ENCODE data around the gene RDH12. TPM values are rescaled to one million over a fixed set of nuclear protein-coding genes. Genes with fewer than 3 reads are reported as not detected.
"Not testable (repeated sequence)": the region's sequence is repeated elsewhere in the genome, so short reads cannot be mapped to it uniquely, and the experiment has no call there.

RDH12 gene
- total RNA-seq, 2 experiments from 2014 or later, result not detected

DNA sequence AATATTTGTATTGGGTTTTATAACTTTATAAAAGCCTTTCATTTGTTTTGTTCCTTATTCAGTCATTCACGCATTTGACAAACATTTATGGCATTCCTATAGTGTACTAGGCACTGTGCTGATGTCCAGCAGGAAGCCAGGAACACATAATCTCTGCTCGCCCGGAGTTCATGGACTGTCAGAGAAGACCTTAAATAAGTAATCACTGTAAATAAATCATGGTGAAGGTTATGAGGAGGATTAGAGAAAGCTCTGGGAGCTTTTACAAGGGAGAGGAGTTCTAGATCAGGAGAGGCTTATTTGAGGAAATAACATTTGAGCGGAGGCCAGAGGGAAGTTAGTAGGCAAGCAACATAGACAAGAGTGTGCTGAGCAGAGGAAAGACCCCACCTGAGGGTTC is 4.7 kb upstream of the RDH12 start:
- no peaks in the 10 kb centered on the region for H3K27me3 Mint-ChIP-seq
- peaks cover 22% of the 10 kb centered on the region for H3K4me1 Mint-ChIP-seq (ENCODE audit: low read depth)
- ChIA-PET CTCF (interaction anchor here (1.6 kb wide), 1 partner anchor 23 kb away, joined by 4 read pairs; no protein-coding TSS in a partner anchor), POLR2A (no interaction called here)
- intact Hi-C loops (cut with micrococcal nuclease), result no loop called here
- no peak for ATAC-seq
- H3K4me3 Mint-ChIP-seq, result no peak overlapping the region
- H3K36me3 Mint-ChIP-seq (ENCODE audit: low read depth), result peaks cover 10% of the 10 kb centered on the region
- H3K9me3 Mint-ChIP-seq, result no peaks in the 10 kb centered on the region
- no peak overlapping the region for H3K27ac Mint-ChIP-seq
- TF ChIP-seq, protein P1, sequence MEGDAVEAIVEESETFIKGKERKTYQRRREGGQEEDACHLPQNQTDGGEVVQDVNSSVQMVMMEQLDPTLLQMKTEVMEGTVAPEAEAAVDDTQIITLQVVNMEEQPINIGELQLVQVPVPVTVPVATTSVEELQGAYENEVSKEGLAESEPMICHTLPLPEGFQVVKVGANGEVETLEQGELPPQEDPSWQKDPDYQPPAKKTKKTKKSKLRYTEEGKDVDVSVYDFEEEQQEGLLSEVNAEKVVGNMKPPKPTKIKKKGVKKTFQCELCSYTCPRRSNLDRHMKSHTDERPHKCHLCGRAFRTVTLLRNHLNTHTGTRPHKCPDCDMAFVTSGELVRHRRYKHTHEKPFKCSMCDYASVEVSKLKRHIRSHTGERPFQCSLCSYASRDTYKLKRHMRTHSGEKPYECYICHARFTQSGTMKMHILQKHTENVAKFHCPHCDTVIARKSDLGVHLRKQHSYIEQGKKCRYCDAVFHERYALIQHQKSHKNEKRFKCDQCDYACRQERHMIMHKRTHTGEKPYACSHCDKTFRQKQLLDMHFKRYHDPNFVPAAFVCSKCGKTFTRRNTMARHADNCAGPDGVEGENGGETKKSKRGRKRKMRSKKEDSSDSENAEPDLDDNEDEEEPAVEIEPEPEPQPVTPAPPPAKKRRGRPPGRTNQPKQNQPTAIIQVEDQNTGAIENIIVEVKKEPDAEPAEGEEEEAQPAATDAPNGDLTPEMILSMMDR (IDR thresholded peaks at IDR 0.05), result no peak
- no peak for DNase-seq

DNA sequence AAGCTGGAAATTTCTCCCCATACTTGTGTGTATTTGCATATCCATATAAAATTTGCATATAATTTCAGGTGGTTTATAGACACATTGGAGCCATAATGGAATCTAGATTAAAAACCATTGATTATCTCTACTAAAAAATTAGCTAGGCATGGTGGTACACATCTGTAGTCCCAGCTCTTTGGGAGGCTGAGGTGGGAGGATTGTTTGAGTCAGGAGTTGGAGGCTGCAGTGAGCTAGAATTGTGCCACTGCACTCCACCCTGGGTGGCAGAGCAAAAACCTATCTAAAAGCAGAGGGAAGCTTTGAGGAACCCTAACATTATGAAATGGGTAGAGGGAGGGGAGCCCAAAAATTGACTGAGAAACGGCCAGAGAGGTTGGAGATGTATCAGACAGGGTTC is 3.5 kb upstream of the RDH12 start:
- no peaks in the 10 kb centered on the region for H3K27me3 Mint-ChIP-seq
- no peak overlapping the region for H3K27ac Mint-ChIP-seq
- H3K4me1 Mint-ChIP-seq (ENCODE audit: low read depth), result peaks cover 13% of the 10 kb centered on the region
- no peak overlapping the region for H3K4me3 Mint-ChIP-seq
- H3K36me3 Mint-ChIP-seq (ENCODE audit: low read depth), result peaks cover 2% of the 10 kb centered on the region
- ChIA-PET CTCF (interaction anchor here (1.6 to 2.3 kb wide), 2 partner anchors 25 to 79 kb away, joined by 4 to 10 read pairs; partner anchors contain the start of gene ARG2), POLR2A (interaction anchor here (0.7 kb wide), 1 partner anchor 27 kb away, joined by 3 read pairs; no protein-coding TSS in a partner anchor)
- ATAC-seq (no peak), DNase-seq (no peak)
- intact Hi-C loops (cut with micrococcal nuclease), result no loop called here
- TF ChIP-seq, protein P1 (IDR thresholded peaks at IDR 0.05), result no peak
- H3K9me3 Mint-ChIP-seq, result no peaks in the 10 kb centered on the region

DNA sequence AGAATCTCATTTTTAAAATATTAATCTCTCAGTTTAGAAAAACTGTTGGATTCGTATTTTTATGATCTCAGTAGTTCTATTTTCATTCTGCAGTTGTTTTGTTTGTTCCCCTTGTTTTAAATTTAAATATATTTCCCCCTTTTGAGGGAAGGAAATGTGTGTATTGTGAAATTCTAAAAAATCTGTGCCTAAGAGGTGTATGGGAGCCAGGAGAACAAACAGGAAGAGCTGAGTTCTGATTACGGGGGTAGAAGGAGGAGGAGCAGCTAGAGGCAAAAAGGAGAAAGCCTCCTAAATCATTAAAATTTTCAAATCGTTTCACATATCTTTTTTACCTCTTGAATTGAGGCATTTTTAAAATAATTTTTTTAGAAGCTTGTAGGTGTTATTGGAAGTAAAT is 2.3 kb downstream of the RDH12 start:
- ATAC-seq (no peak), DNase-seq (no peak)
- POLR2A ChIA-PET, result interaction anchor here (1.0 to 1.2 kb wide), 4 partner anchors 11 to 83 kb away, joined by 3 to 4 read pairs (median 4); no protein-coding TSS in a partner anchor
- no peaks in the 10 kb centered on the region for H3K4me1 Mint-ChIP-seq (ENCODE audit: low read depth)
- TF ChIP-seq, protein P1 (IDR thresholded peaks at IDR 0.05), result no peak
- intact Hi-C loops (cut with micrococcal nuclease), result loop anchor here (2.0 to 10.0 kb wide), 2 partner anchors 85 to 119 kb away; partner anchors contain the start of gene ARG2
- H3K4me3 Mint-ChIP-seq, result no peak overlapping the region
- peaks cover 2% of the 10 kb centered on the region for H3K27me3 Mint-ChIP-seq
- H3K36me3 Mint-ChIP-seq (ENCODE audit: low read depth), result no peaks in the 10 kb centered on the region
- peaks cover 1% of the 10 kb centered on the region for H3K9me3 Mint-ChIP-seq
- CTCF ChIA-PET, result interaction anchor here (0.7 to 6.0 kb wide), 58 partner anchors 9 to 290 kb away, joined by 3 to 119 read pairs (median 6); partner anchors contain the start of genes ARG2, PIGH, PLEKHH1 and RDH11
- no peak overlapping the region for H3K27ac Mint-ChIP-seq

DNA sequence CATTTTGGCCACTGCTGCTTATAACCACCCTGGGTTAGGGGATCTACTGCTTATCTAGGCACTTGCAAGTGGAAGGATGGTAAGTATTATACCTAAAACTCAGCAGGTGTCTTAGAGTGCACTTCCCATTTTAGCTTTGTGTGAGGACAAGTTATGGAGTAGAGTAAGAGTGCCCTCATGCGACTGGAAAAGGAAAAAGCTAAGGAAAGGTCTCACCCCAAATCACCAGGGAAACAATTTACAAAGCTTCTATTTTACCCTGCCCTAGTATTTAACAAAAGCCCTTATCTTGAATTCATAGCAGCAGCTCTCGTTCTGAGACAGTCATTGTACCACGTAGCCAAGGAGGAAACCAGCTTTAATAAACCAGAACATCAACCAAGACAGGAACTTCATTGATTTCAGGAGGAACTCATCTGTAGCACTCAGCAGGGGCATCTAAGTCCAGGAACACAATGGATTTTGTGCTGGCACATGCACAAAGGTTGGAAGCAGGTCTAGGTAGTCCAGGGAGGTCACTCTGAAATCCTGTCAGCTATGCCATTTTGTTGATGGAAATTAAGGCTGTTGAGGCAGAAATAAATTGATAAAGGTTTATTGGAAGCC is 2.9 kb downstream of the RDH12 start:
- intact Hi-C loops (cut with micrococcal nuclease), result loop anchor here (2.0 to 10.0 kb wide), 2 partner anchors 86 to 120 kb away; partner anchors contain the start of gene ARG2
- ChIA-PET CTCF (interaction anchor here (0.7 to 6.0 kb wide), 61 partner anchors 8 to 290 kb away, joined by 3 to 119 read pairs (median 5); partner anchors contain the start of genes ARG2, PIGH, PLEKHH1 and RDH11), POLR2A (interaction anchor here (0.6 to 1.2 kb wide), 5 partner anchors 11 to 278 kb away, joined by 3 to 4 read pairs (median 3); no protein-coding TSS in a partner anchor)
- Mint-ChIP-seq H3K27ac (no peak overlapping the region), H3K36me3 (ENCODE audit: low read depth) (no peaks in the 10 kb centered on the region), H3K9me3 (peaks cover 5% of the 10 kb centered on the region), H3K4me1 (ENCODE audit: low read depth) (no peaks in the 10 kb centered on the region), H3K4me3 (no peak overlapping the region), H3K27me3 (peaks cover 2% of the 10 kb centered on the region)
- DNase-seq (peak; percentile 44), ATAC-seq (peak; percentile 89)
- TF ChIP-seq, protein P1 (IDR thresholded peaks at IDR 0.05), result peak; percentile 72

DNA sequence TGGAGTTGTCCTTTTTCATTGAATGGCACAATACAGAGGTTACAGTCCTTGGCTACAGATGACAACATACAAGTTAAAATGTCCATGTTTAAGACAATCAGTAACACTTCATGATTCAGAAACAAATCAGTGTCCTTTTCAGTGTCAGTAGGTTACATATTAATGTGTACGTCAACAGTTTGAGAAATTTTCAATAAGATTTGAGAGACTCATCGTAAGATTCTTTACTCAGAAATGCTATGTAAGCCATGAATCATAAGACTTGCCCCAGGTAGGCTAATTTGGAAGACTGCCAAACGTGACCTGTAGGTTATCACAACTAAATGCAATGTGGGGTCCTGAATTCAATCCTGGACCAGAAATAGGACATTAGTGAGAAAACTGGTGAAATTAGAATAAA is 3.5 kb downstream of the RDH12 start:
- H3K27ac Mint-ChIP-seq, result no peak overlapping the region
- intact Hi-C loops (cut with micrococcal nuclease), result loop anchor here (2.0 to 10.0 kb wide), 2 partner anchors 86 to 120 kb away; partner anchors contain the start of gene ARG2
- H3K27me3 Mint-ChIP-seq, result peaks cover 2% of the 10 kb centered on the region
- TF ChIP-seq, protein P1 (IDR thresholded peaks at IDR 0.05), result no peak
- ChIA-PET CTCF (interaction anchor here (0.7 to 6.0 kb wide), 39 partner anchors 8 to 285 kb away, joined by 3 to 119 read pairs (median 7); partner anchors contain the start of genes ARG2, PIGH, PLEKHH1 and RDH11), POLR2A (no interaction called here)
- peaks cover 10% of the 10 kb centered on the region for H3K9me3 Mint-ChIP-seq
- peaks cover 3% of the 10 kb centered on the region for H3K36me3 Mint-ChIP-seq (ENCODE audit: low read depth)
- H3K4me1 Mint-ChIP-seq (ENCODE audit: low read depth), result no peaks in the 10 kb centered on the region
- no peak overlapping the region for H3K4me3 Mint-ChIP-seq
- DNase-seq, result no peak
- ATAC-seq, result no peak

DNA sequence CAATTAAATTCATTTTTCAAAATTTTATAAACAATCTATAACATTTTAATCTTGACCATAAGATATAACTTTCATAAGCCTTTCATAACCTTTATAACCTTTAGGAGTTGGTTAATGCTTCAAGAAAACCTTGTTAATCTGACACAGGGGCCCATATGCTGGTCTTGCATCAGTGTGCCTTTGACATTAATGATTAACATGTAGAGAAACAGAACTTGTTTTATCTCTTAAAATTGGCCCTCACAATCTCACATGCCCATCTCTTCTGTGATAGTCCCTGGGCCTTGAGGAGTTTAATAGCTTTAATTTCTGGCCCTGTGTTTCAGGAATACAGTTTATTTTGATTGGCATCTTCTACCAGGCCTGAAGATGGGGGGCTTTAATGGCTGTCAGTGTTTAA is 7.7 kb downstream of the RDH12 start:
- H3K4me1 Mint-ChIP-seq (ENCODE audit: low read depth); DNase-seq; POLR2A ChIA-PET; H3K4me3 Mint-ChIP-seq; ATAC-seq; H3K36me3 Mint-ChIP-seq (ENCODE audit: low read depth); H3K27ac Mint-ChIP-seq; H3K27me3 Mint-ChIP-seq: not testable (repeated sequence)
- H3K9me3 Mint-ChIP-seq, result peaks cover 11% of the 10 kb centered on the region
- CTCF ChIA-PET, result interaction anchor here (0.6 to 2.4 kb wide), 4 partner anchors 125 to 282 kb away, joined by 3 to 8 read pairs (median 4); no protein-coding TSS in a partner anchor
- intact Hi-C loops (cut with micrococcal nuclease), result loop anchor here (10.0 kb wide), 1 partner anchor 125 kb away; no protein-coding TSS in a partner anchor

DNA sequence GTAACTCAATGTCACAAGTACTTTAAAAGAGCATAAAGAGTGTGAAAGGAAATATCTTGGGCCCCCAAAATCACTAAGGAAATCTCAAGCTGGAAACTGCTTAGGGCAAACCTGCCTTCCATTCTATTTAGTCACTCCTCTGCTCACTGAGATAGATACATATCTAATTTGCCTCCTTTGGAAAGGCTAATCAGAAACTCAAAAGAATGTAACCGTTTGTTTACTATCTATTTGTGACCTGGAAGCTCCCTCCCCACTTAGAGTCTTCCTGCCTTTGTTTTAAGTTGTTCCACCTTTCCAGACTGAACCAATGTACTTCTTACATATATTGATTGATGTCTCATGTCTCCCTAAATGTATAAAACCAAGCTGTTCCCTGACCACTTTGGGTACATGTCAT is 8.1 kb downstream of the RDH12 start:
- not testable (repeated sequence) for H3K36me3 Mint-ChIP-seq (ENCODE audit: low read depth); H3K4me1 Mint-ChIP-seq (ENCODE audit: low read depth); ATAC-seq; DNase-seq; H3K27ac Mint-ChIP-seq; H3K27me3 Mint-ChIP-seq; H3K4me3 Mint-ChIP-seq
- ChIA-PET POLR2A (interaction anchor here (1.1 kb wide), 1 partner anchor 50 kb away, joined by 3 read pairs; no protein-coding TSS in a partner anchor), CTCF (interaction anchor here (1.1 to 2.4 kb wide), 4 partner anchors 125 to 184 kb away, joined by 4 to 8 read pairs (median 6); no protein-coding TSS in a partner anchor)
- peaks cover 11% of the 10 kb centered on the region for H3K9me3 Mint-ChIP-seq
- intact Hi-C loops (cut with micrococcal nuclease), result loop anchor here (10.0 kb wide), 1 partner anchor 125 kb away; no protein-coding TSS in a partner anchor

Data from activated CD8-positive, alpha-beta T cell treated with anti-CD3 and anti-CD28 coated beads for 36 hours (primary cell).